Measurements from ENCODE around the gene COX5A.
"Not testable (repeated sequence)": the region's sequence is repeated elsewhere in the genome, so short reads cannot be mapped to it uniquely, and the experiment has no call there.

COX5A gene

GRCh38 chr15:74955017-74955416 lies 17.1 kb upstream of the COX5A start:
- DNase-seq = no peak

- DNase-seq = peak; percentile 17
These were observed 16.6 kb upstream of the COX5A start for GRCh38 chr15:74954515-74954914.

- DNase-seq = no peak
These were observed 13.1 kb upstream of the COX5A start for GRCh38 chr15:74951006-74951405.

- peak; percentile 38 for DNase-seq
These were observed 12.4 kb upstream of the COX5A start for GRCh38 chr15:74950078-74950908.

- DNase-seq = no peak
These were observed 642 bp downstream of the COX5A start for GRCh38 chr15:74937272-74937589.

GRCh38 chr15:74935193-74935592 lies 2.7 kb downstream of the COX5A start:
- DNase-seq = not testable (repeated sequence)

- DNase-seq = no peak
These were observed 4.3 kb downstream of the COX5A start for GRCh38 chr15:74933573-74933972.

GRCh38 chr15:74928771-74929198 lies 9.1 kb downstream of the COX5A start:
- no peak for DNase-seq

- no peak for DNase-seq
These were observed 13.3 kb downstream of the COX5A start for GRCh38 chr15:74924525-74924924.

- no peak for DNase-seq
These were observed 17.4 kb downstream of the COX5A start for GRCh38 chr15:74920456-74920855.

GRCh38 chr15:74917676-74918075 lies 20.2 kb downstream of the COX5A start:
- DNase-seq = no peak

- not testable (repeated sequence) for DNase-seq
These were observed 24.1 kb downstream of the COX5A start for GRCh38 chr15:74913799-74914198.

GRCh38 chr15:74913041-74913440 lies 24.8 kb downstream of the COX5A start:
- no peak for DNase-seq

GRCh38 chr15:74908635-74909034 lies 29.2 kb downstream of the COX5A start:
- no peak for DNase-seq

- DNase-seq = no peak
These were observed 30.6 kb downstream of the COX5A start for GRCh38 chr15:74907163-74907870.

- DNase-seq = peak; percentile 72
These were observed 31.3 kb downstream of the COX5A start, which contains the start of gene FAM219B for GRCh38 chr15:74906450-74907162. Gene FAM219B (minus strand): TSS chr15:74906851. CDS start chr15:74906800, 51 bp downstream.

GRCh38 chr15:74906067-74906449 lies 31.8 kb downstream of the COX5A start:
- DNase-seq = peak; percentile 14

- DNase-seq = no peak
These were observed 33.6 kb downstream of the COX5A start for GRCh38 chr15:74904190-74904805.

GRCh38 chr15:74903676-74904075 lies 34.2 kb downstream of the COX5A start:
- no peak for DNase-seq

GRCh38 chr15:74902295-74903075 lies 35.4 kb downstream of the COX5A start:
- no peak for DNase-seq

- DNase-seq = no peak
These were observed 36.2 kb downstream of the COX5A start for GRCh38 chr15:74901612-74902063.

- DNase-seq = no peak
These were observed 40.6 kb downstream of the COX5A start for GRCh38 chr15:74897300-74897701.

Data from NCI-H2227 treated with DMSO at 0.1 percent for 48 hours (cell line).